A549 (cell line): Measurements from ENCODE around the gene C16orf78. TPM values are rescaled to one million over a fixed set of nuclear protein-coding genes. Genes with fewer than 3 reads are reported as not detected.

Source experiments
- ATAC-seq, 2 experiments: fragments of 200-7000 bp in 1 of 2; fragments of >200 bp in 1 of 2; cut with Nextera tagmentation in 1 of 2; cut with Tn5 transposase in 1 of 2; 3 replicates each; pipeline versions ENCODE4 v1.8.0 to v1.9.1; 2018 to 2020; ENCODE audit warnings: mild to moderate bottlenecking in 1 of 2, moderate library complexity in 1 of 2
- CTCF ChIA-PET: fragments of 300-600 bp; sonication (Branson Sonifier 250); formaldehyde crosslinking; extraction: SDS; loops from one replicate; lab custom pipeline; 2021; ENCODE audit warnings: antibody characterized with exemption, inconsistent platforms; lab: Yijun Ruan, JAX
- POLR2A ChIA-PET: fragments of 350-600 bp; formaldehyde crosslinking; extraction: SDS; loops from one replicate; lab custom pipeline; 2021; ENCODE audit warnings: antibody characterized with exemption, inconsistent platforms; lab: Yijun Ruan, JAX
- DNase-seq, 2 experiments: peaks; one replicate each; pipeline versions ENCODE4 v3.0.0 to v3.0.0-alpha.2; 2011 to 2016; ENCODE audit warnings: low read depth in 1 of 2, low spot score in 1 of 2
- FAIRE-seq: peaks from 2 replicates; lab custom pipeline; 2011; peaks lifted over from hg19 to GRCh38; lab: Jason Lieb, UNC
- H3K27ac ChIP-seq, 2 experiments: fragments of >200 bp; sonication (Bioruptor Twin); formaldehyde crosslinking; 3 replicates each; pipeline ENCODE4 v1.5.1; 2016 to 2017
- H3K4me1 ChIP-seq: fragments of >200 bp; sonication (Bioruptor Twin); formaldehyde crosslinking; 3 replicates; pipeline ENCODE4 v1.6.1; 2016
- H3K4me2 ChIP-seq: fragments of >200 bp; sonication (Bioruptor Twin); formaldehyde crosslinking; 3 replicates; pipeline ENCODE4 v1.6.1; 2016
- H3K4me3 ChIP-seq: fragments of >200 bp; sonication (Bioruptor Twin); formaldehyde crosslinking; 3 replicates; pipeline ENCODE4 v1.5.1; 2016
- H3K9me3 ChIP-seq: fragments of >200 bp; sonication (Bioruptor Twin); formaldehyde crosslinking; 3 replicates; pipeline ENCODE4 v1.6.1; 2016
- BCL3 ChIP-seq: fragments of >200 bp; sonication (Bioruptor Twin); formaldehyde crosslinking; IDR thresholded peaks from 3 replicates; pipeline ENCODE4 v1.6.1; 2016
- CBX8 ChIP-seq: fragments of 200-600 bp; sonication (generic); IDR thresholded peaks from 2 replicates; pipeline ENCODE4 v1.6.1; 2016
- CTCF ChIP-seq: fragments of >200 bp; sonication (Bioruptor Twin); formaldehyde crosslinking; IDR thresholded peaks from 3 replicates; pipeline ENCODE4 v1.5.1; 2016
- EHMT2 ChIP-seq: fragments of 200-600 bp; sonication (generic); IDR thresholded peaks from 2 replicates; pipeline ENCODE4 v1.6.1; 2016; ENCODE audit warnings: antibody characterized with exemption, low read depth, mild to moderate bottlenecking, moderate library complexity
- ESRRA ChIP-seq: fragments of 150-350 bp; IDR thresholded peaks from 2 replicates; pipeline ENCODE4 v1.6.1; 2014; ENCODE audit warnings: mild to moderate bottlenecking, low read length, borderline replicate concordance
- FOSL2 ChIP-seq, 2 experiments: fragments of 450-650 bp in 1 of 2; fragments of >200 bp in 1 of 2; sonication (Bioruptor Twin) in 1 of 2; formaldehyde crosslinking; IDR thresholded peaks; 2 replicates each; pipeline versions ENCODE4 v1.5.0 to v1.6.1; 2016 to 2020; ENCODE audit warnings: mild to moderate bottlenecking in 1 of 2, moderate library complexity in 1 of 2
- HES2 ChIP-seq: fragments of >200 bp; sonication (Bioruptor Twin); formaldehyde crosslinking; IDR thresholded peaks from 2 replicates; pipeline ENCODE4 v1.6.1; 2016
- HMGXB4 ChIP-seq: fragments of 250-450 bp; sonication (Bioruptor Pico); IDR thresholded peaks from 2 replicates; pipeline ENCODE4 v1.5.0; 2021; ENCODE audit warnings: mild to moderate bottlenecking, moderate library complexity, borderline replicate concordance
- HOXA7 ChIP-seq: fragments of 250-450 bp; sonication (Bioruptor Pico); IDR thresholded peaks from 2 replicates; pipeline ENCODE4 v1.5.0; 2020; ENCODE audit warnings: mild to moderate bottlenecking, moderate library complexity
- MAFK ChIP-seq: fragments of 450-650 bp; IDR thresholded peaks from 2 replicates; pipeline ENCODE4 v1.6.1; 2014; ENCODE audit not compliant: partially characterized antibody
- MYC ChIP-seq: IDR thresholded peaks from 2 replicates; pipeline ENCODE4 v1.6.1; 2012; ENCODE audit warnings: mild to moderate bottlenecking, inconsistent platforms, low read length, improper control_type of control experiment, borderline replicate concordance
- RCOR1 ChIP-seq: fragments of 150-350 bp; IDR thresholded peaks from 2 replicates; pipeline ENCODE4 v1.6.1; 2014; ENCODE audit warnings: antibody characterized with exemption, low read length, low read depth
- REST ChIP-seq: fragments of 200-600 bp; sonication (generic); IDR thresholded peaks from 2 replicates; pipeline ENCODE4 v1.6.1; 2016; ENCODE audit warnings: antibody characterized with exemption, mild to moderate bottlenecking, moderate library complexity
- RFX5 ChIP-seq: fragments of 450-650 bp; IDR thresholded peaks from 2 replicates; pipeline ENCODE4 v1.7.1; 2014; ENCODE audit warnings: antibody characterized with exemption, mild to moderate bottlenecking, moderate library complexity
- RNF2 ChIP-seq: fragments of 200-600 bp; sonication (generic); IDR thresholded peaks from 2 replicates; pipeline ENCODE4 v1.6.1; 2016; ENCODE audit warnings: low read depth, mild to moderate bottlenecking, antibody characterized with exemption, moderate library complexity, borderline replicate concordance
- SMC3 ChIP-seq: fragments of >200 bp; sonication (Bioruptor Twin); formaldehyde crosslinking; IDR thresholded peaks from 3 replicates; pipeline ENCODE4 v1.6.1; 2018; ENCODE audit warnings: inconsistent platforms
- TFCP2L1 ChIP-seq: fragments of 250-450 bp; sonication (Bioruptor Pico); IDR thresholded peaks from 2 replicates; pipeline ENCODE4 v1.5.0; 2021; ENCODE audit warnings: mild to moderate bottlenecking
- TP53 ChIP-seq: fragments of 250-450 bp; sonication (Bioruptor Pico); IDR thresholded peaks from 2 replicates; pipeline ENCODE4 v1.5.0; 2021; ENCODE audit warnings: mild to moderate bottlenecking, moderate library complexity
- USF2 ChIP-seq: fragments of 450-650 bp; IDR thresholded peaks from 2 replicates; pipeline ENCODE4 v1.6.1; 2014; ENCODE audit warnings: antibody characterized with exemption
- ZC3H11A ChIP-seq: fragments of 450-650 bp; IDR thresholded peaks from 2 replicates; pipeline ENCODE4 v1.6.1; 2014; ENCODE audit warnings: antibody characterized with exemption, mild to moderate bottlenecking
- ZSCAN20 ChIP-seq: fragments of 250-450 bp; sonication (Bioruptor Pico); IDR thresholded peaks from 2 replicates; pipeline ENCODE4 v1.8.0; 2022; ENCODE audit warnings: mild to moderate bottlenecking, moderate library complexity
- WGBS: methylation state at CpG from one replicate; pipeline ENCODE4 v1.1.6; 2017; ENCODE audit errors: missing lambda C conversion rate; 5-methylcytosine and 5-hydroxymethylcytosine counted together
- polyA plus RNA-seq, 4 experiments: library from polyadenylated mRNA; depleted of rRNA in 3 of 4; stranded (reverse); fragments of >200 nt; fragmentation: RNase III in 1 of 4; extraction: RNeasy Plus Mini Kit Qiagen cat#74134 plus additional on column Dnase treatment in 1 of 4; gene quantifications; 2 replicates in 3 of 4; 3 replicates in 1 of 4; pipeline ENCODE4 v1.2.3, GENCODE V29; 2011 to 2017

Gene C16orf78
- polyA plus RNA-seq, 2 of the 4 experiments (the other 2 are of a cell fraction), result not detected

- FAIRE-seq (no peak), DNase-seq (no peak)
- POLR2A ChIA-PET, result no interaction called here
Measured at GRCh38 chr16:49436181-49436580, 62.6 kb downstream of the C16orf78 start.

GRCh38 chr16:49437344-49437743 lies 63.7 kb downstream of the C16orf78 start:
- ATAC-seq (0 out of 6 replicates have a peak, but pooled peaks of 1 of the 2 experiments have one; percentile 42), FAIRE-seq (no peak), DNase-seq (no peak)
- Histone ChIP-seq H3K9me3 (no peaks in the 10 kb centered on the region; the same call in 2 of the 3 replicates), H3K27ac (no peak overlapping the region), H3K4me3 (no peak overlapping the region), H3K4me2 (no peak overlapping the region), H3K4me1 (no peaks in the 10 kb centered on the region)
- WGBS, result 12% methylated on average over 5 of the region's 5 CpGs
- ChIA-PET POLR2A (no interaction called here), CTCF (interaction anchor here (1.3 to 1.4 kb wide), 2 partner anchors 17 to 29 kb away, joined by 3 to 4 read pairs; no protein-coding TSS in a partner anchor)
- no peak for TF ChIP-seq BCL3
- no peak for TF ChIP-seq EHMT2
- no peak for TF ChIP-seq FOSL2 (IDR thresholded peaks at IDR 0.05)
- no peak for TF ChIP-seq FOSL2 (CRISPR knock-in tag; IDR thresholded peaks at IDR 0.05)
- no peak for TF ChIP-seq HMGXB4 (CRISPR knock-in tag)
- TF ChIP-seq HOXA7 (CRISPR knock-in tag), result no peak
- no peak for TF ChIP-seq ESRRA
- no peak for TF ChIP-seq ZSCAN20 (CRISPR knock-in tag)
- TF ChIP-seq ZC3H11A, result no peak
- no peak for TF ChIP-seq USF2
- no peak for TF ChIP-seq CBX8
- no peak for TF ChIP-seq MAFK
- TF ChIP-seq RNF2, result no peak

More at GRCh38 chr16:49436181-49436580, 62.6 kb downstream of the C16orf78 start:
- Histone ChIP-seq H3K4me3 (no peak overlapping the region), H3K27ac (no peak overlapping the region), H3K9me3 (no peaks in the 10 kb centered on the region; the same call in 2 of the 3 replicates), H3K4me1 (no peaks in the 10 kb centered on the region)
- WGBS, result 7% methylated on average over 7 of the region's 7 CpGs
- CTCF ChIA-PET, result interaction anchor here (1.0 to 1.4 kb wide), 2 partner anchors 9 to 18 kb away, joined by 3 read pairs; no protein-coding TSS in a partner anchor
- no peak for ATAC-seq
- TF ChIP-seq RCOR1, result no peak
- no peak for TF ChIP-seq REST
- TF ChIP-seq TFCP2L1, result no peak
- TF ChIP-seq ESRRA, result no peak
- no peak for TF ChIP-seq MYC
- no peak for TF ChIP-seq SMC3
- TF ChIP-seq RFX5, result no peak
- TF ChIP-seq TP53, result no peak
- TF ChIP-seq CTCF, result no peak
- no peak for TF ChIP-seq HES2
- TF ChIP-seq, all 56 proteins: peak for 0
- H3K4me2 ChIP-seq, result no peak overlapping the region
